Keratinocyte (primary cell): Measurements from ENCODE around the gene MYMX.

Source experiments
- CTCF ChIP-seq, 3 experiments: IDR thresholded peaks in 1 of 3; conservative IDR thresholded peaks in 1 of 3; optimal IDR thresholded peaks in 1 of 3; 2 replicates in 2 of 3; 3 replicates in 1 of 3; pipeline versions ENCODE3 to v1.5.1; 2011; ENCODE audit warnings: low read length in 3 of 3, mild to moderate bottlenecking in 3 of 3, moderate library complexity in 2 of 3, control low read depth in 1 of 3, inconsistent platforms in 1 of 3; ENCODE audit not compliant: insufficient read depth in 2 of 3; ENCODE audit errors: extremely low read depth in 1 of 3
- EZH2 ChIP-seq: IDR thresholded peaks from one replicate; pipeline ENCODE4 v1.6.1; 2012; ENCODE audit warnings: inconsistent platforms, mild to moderate bottlenecking, low read length, moderate library complexity

- TF ChIP-seq CTCF (optimal IDR thresholded peaks at IDR 0.05 in 1 of 3, IDR thresholded peaks at IDR 0.05 in 1 of 3, conservative IDR thresholded peaks at IDR 0.05 in 1 of 3; ENCODE audit: extremely low read depth in 1 of 3, insufficient read depth in 2 of 3, low read length in 3 of 3), result no peak
- no peak for TF ChIP-seq EZH2
Observed at GRCh38 chr6:44220913-44221290, 4.2 kb downstream of the MYMX start.
